K562 (cell line): ENCODE data around the gene MRFAP1. TPM values are rescaled to one million over a fixed set of nuclear protein-coding genes. Genes with fewer than 3 reads are reported as not detected.

Source experiments
- ATAC-seq: fragments of 200-7000 bp; cut with Tn5 transposase; 3 replicates; pipeline ENCODE4 v1.9.1; 2020; ENCODE audit warnings: moderate library complexity
- BruUV-seq: library from RNA; stranded (reverse); fragments of 400-500 nt; replicated peaks from 2 replicates; lab custom pipeline; 2021; lab: Mats Ljungman, UMichigan
- CTCF ChIA-PET: fragments of 300-600 bp; formaldehyde crosslinking; extraction: SDS; loops from one replicate; lab custom pipeline; 2021; ENCODE audit warnings: low intra/inter-chr PET ratio; lab: Yijun Ruan, JAX
- POLR2A ChIA-PET: fragments of 300-600, 350-650 bp; sonication (Branson Sonifier 250); formaldehyde crosslinking; extraction: SDS; loops from one replicate; lab custom pipeline; 2021; ENCODE audit warnings: antibody characterized with exemption, inconsistent platforms; lab: Yijun Ruan, JAX
- DNase-seq, 4 experiments: peaks; one replicate each; pipeline versions ENCODE4 v3.0.0 to v3.0.0-alpha.2; 2011 to 2018; ENCODE audit warnings: low spot score in 3 of 4, mixed read lengths in 3 of 4; ENCODE audit errors: extremely low read depth in 1 of 4
- FAIRE-seq: peaks from 2 replicates; lab custom pipeline; 2011; peaks lifted over from hg19 to GRCh38; lab: Jason Lieb, UNC
- H2AFZ ChIP-seq: 2 replicates; pipeline ENCODE4 v1.6.0; 2011; ENCODE audit warnings: low read depth, low read length, control low read depth, inconsistent platforms
- H3K27ac ChIP-seq: fragments of 200-600 bp; 3 replicates; pipeline ENCODE4 v1.8.0; 2011; ENCODE audit warnings: low read depth, mild to moderate bottlenecking, control low read depth, inconsistent platforms, low read length, moderate library complexity, mixed read lengths; ENCODE audit errors: extremely low read depth
- H3K27me3 ChIP-seq, 2 experiments: fragments of 300-600 bp in 1 of 2; 2 replicates in 1 of 2; 3 replicates in 1 of 2; pipeline versions ENCODE4 v1.6.0 to v1.8.0; 2011; ENCODE audit warnings: inconsistent platforms in 2 of 2, low read length in 2 of 2, mild to moderate bottlenecking in 1 of 2, mixed read lengths in 1 of 2, moderate library complexity in 1 of 2; ENCODE audit not compliant: control insufficient read depth in 2 of 2, insufficient read depth in 2 of 2
- H3K36me3 ChIP-seq: fragments of 300-600 bp; 3 replicates; pipeline ENCODE4 v1.8.0; 2011; ENCODE audit warnings: mild to moderate bottlenecking, low read length, inconsistent platforms; ENCODE audit not compliant: control insufficient read depth, insufficient read depth
- H3K4me1 ChIP-seq, 2 experiments: fragments of 200-600 bp in 1 of 2; replicated peaks in 1 of 2; 2 replicates in 1 of 2; 3 replicates in 1 of 2; pipeline versions ENCODE4 v1.5.1 to v1.8.0; 2011; ENCODE audit warnings: inconsistent platforms in 2 of 2, low read length in 2 of 2, mild to moderate bottlenecking in 1 of 2, mixed read lengths in 1 of 2, moderate library complexity in 1 of 2; ENCODE audit not compliant: control insufficient read depth in 2 of 2, insufficient read depth in 2 of 2
- H3K4me2 ChIP-seq: 2 replicates; pipeline ENCODE4 v1.6.1; 2011; ENCODE audit warnings: low read length, control low read depth, inconsistent platforms, mixed read lengths; ENCODE audit not compliant: insufficient read depth
- H3K4me3 ChIP-seq: fragments of 200-600 bp; sonication (generic), shearing (Covaris generic); 2 replicates; pipeline ENCODE4 v1.5.1; 2016; ENCODE audit warnings: control low read depth, inconsistent platforms
- H3K79me2 ChIP-seq: fragments of 200-600 bp; 3 replicates; pipeline ENCODE4 v1.8.0; 2011; ENCODE audit warnings: low read length, inconsistent platforms; ENCODE audit not compliant: control insufficient read depth, insufficient read depth
- H3K9ac ChIP-seq, 2 experiments: 2 replicates each; pipeline versions ENCODE4 v1.6.0 to v1.6.1; 2011; ENCODE audit warnings: low read depth in 2 of 2, low read length in 2 of 2, control low read depth in 1 of 2, inconsistent platforms in 1 of 2, mild to moderate bottlenecking in 1 of 2, mixed read lengths in 1 of 2; ENCODE audit not compliant: insufficient read depth in 1 of 2
- H3K9me1 ChIP-seq: one replicate; pipeline ENCODE4 v1.6.0; 2011; ENCODE audit warnings: inconsistent platforms, mild to moderate bottlenecking, low read length, moderate library complexity; ENCODE audit not compliant: control insufficient read depth, insufficient read depth
- H3K9me3 ChIP-seq: replicated peaks from 2 replicates; pipeline ENCODE4 v1.5.1; 2011; ENCODE audit warnings: low read depth, low read length, inconsistent platforms; ENCODE audit not compliant: control insufficient read depth, insufficient read depth
- H4K20me1 ChIP-seq: replicated peaks from 2 replicates; pipeline ENCODE4 v1.6.1; 2011; ENCODE audit warnings: low read length, inconsistent platforms, mixed read lengths; ENCODE audit not compliant: control insufficient read depth, insufficient read depth
- SMARCB1 ChIP-seq: IDR thresholded peaks from 2 replicates; pipeline ENCODE4 v1.6.1; 2011; ENCODE audit warnings: improper control_type of control experiment, low read depth; ENCODE audit not compliant: insufficient read length
- ZNF263 ChIP-seq: sonication (generic); formaldehyde crosslinking; IDR thresholded peaks from 2 replicates; pipeline ENCODE4 v1.8.0; 2022; ENCODE audit warnings: mild to moderate bottlenecking, missing genetic modification reagents, borderline replicate concordance
- WGBS: fragments of 100-300 bp; shearing (Covaris generic); methylation state at CpG from one replicate; pipeline ENCODE4 v1.1.6; 2016; ENCODE audit warnings: low coverage, mixed read lengths; ENCODE audit not compliant: insufficient coverage; ENCODE audit errors: missing lambda C conversion rate; 5-methylcytosine and 5-hydroxymethylcytosine counted together
- in situ Hi-C: fragments of 300-500 bp; cut with MboI; formaldehyde crosslinking; loops from 4 replicates; pipeline ENCODE4 v1.15.0; 2018; ENCODE audit warnings: inconsistent platforms, mixed read lengths
- intact Hi-C: fragments of 100-400 bp; cut with micrococcal nuclease; formaldehyde crosslinking; loops from 2 replicates; pipeline ENCODE4 v1.14.2; 2022
- polyA plus RNA-seq, 8 experiments: library from polyadenylated mRNA; depleted of rRNA in 4 of 8; stranded (reverse) in 5 of 8; unstranded in 3 of 8; fragments of >200 nt; fragmentation: Nextera tagmentation in 2 of 8; fragmentation: Illumina TruSeq in 1 of 8; extraction: Ambion mirVana in 2 of 8; extraction: Trizol in 1 of 8; gene quantifications; 2 replicates each; pipeline versions ENCODE4 v1.2.1 to v1.2.3, GENCODE V29; 2011 to 2014; ENCODE audit warnings: inconsistent platforms in 1 of 8, missing spikeins in 1 of 8
- total RNA-seq, 7 experiments: library from RNA; depleted of rRNA in 6 of 7; stranded (reverse); fragments of >200 nt in 6 of 7; fragmentation: Illumina TruSeq in 2 of 7; extraction: Trizol in 2 of 7; gene quantifications; 2 replicates each; pipeline versions ENCODE4 v1.2.1 to v1.2.3, GENCODE V29; 2011 to 2021; ENCODE audit warnings: low replicate concordance in 1 of 7
- TF ChIP-seq, protein P1 (sequence below), 2 experiments: fragments of 450-650 bp in 1 of 2; IDR thresholded peaks; 2 replicates each; pipeline ENCODE4 v1.6.1; 2011 to 2017; ENCODE audit warnings: low read depth in 2 of 2, antibody characterized with exemption in 1 of 2, borderline replicate concordance in 1 of 2, low read length in 1 of 2, mild to moderate bottlenecking in 1 of 2, mixed read lengths in 1 of 2; ENCODE audit not compliant: control insufficient read depth in 1 of 2
- TF ChIP-seq, protein P2 (sequence below), 2 experiments: fragments of 450-650 bp; formaldehyde crosslinking in 1 of 2; IDR thresholded peaks; 2 replicates each; pipeline versions ENCODE4 v1.4.0 to v1.6.1; 2014 to 2020; ENCODE audit warnings: mild to moderate bottlenecking in 2 of 2, borderline replicate concordance in 1 of 2, low read depth in 1 of 2
- TF ChIP-seq, protein P3 (sequence below): fragments of 450-650 bp; IDR thresholded peaks from 2 replicates; pipeline ENCODE4 v1.6.1; 2016

MRFAP1 gene
- total and polyA plus RNA-seq, 9 of the 15 experiments (the other 6 are each of a cell fraction or from before 2014, with no cell fraction given) = 46.0 to 270 (median 151) TPM

DNA sequence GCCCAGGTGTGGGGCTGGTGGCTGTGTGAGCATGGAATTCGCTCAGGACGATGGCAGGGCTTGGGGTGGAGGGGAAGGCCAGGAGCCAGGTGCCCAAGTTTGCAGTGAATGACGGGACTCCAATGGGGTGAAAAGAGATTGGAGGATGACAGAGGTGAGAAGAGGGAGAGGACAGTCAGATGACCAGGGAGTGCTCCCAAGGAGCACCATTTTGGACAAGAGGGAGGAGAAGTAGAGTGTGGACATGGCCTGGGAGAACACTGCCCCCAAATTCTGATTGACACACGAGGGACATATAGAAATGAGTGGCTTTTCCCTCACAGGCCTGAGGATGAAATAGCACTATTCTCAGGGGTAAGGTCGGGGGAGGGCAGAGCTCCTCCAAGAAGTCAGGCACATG lies 6.7 kb downstream of the MRFAP1 start:
- no peak overlapping the region for H3K9ac ChIP-seq
- FAIRE-seq (no peak), ATAC-seq (peak; percentile 14; the same call in 2 of the 3 replicates), DNase-seq (no peak)
- H3K79me2 ChIP-seq = peaks cover 16% of the 10 kb centered on the region
- peaks cover 10% of the 10 kb centered on the region for H4K20me1 ChIP-seq
- H3K4me3 ChIP-seq = no peak overlapping the region
- no peaks in the 10 kb centered on the region for H3K9me3 ChIP-seq
- peaks cover 4 to 9% of the 10 kb centered on the region in 2 experiments; a peak in 3 of 5 replicates for H3K4me1 ChIP-seq
- WGBS = 20% methylated on average over 5 of the region's 5 CpGs
- H2AFZ ChIP-seq = 0 out of 2 replicates have a peak overlapping the region, but pooled peaks have one; percentile 35
- H3K9me1 ChIP-seq = no peaks in the 10 kb centered on the region
- no peak overlapping the region for H3K4me2 ChIP-seq
- ChIA-PET CTCF (no interaction called here), POLR2A (interaction anchor here (1.0 to 1.2 kb wide), 2 partner anchors 15 to 26 kb away, joined by 3 to 6 read pairs; a partner anchor contains a TSS)
- TF ChIP-seq ZNF263 (CRISPR knock-in tag) = peak; percentile 90
- TF ChIP-seq, protein P1, sequence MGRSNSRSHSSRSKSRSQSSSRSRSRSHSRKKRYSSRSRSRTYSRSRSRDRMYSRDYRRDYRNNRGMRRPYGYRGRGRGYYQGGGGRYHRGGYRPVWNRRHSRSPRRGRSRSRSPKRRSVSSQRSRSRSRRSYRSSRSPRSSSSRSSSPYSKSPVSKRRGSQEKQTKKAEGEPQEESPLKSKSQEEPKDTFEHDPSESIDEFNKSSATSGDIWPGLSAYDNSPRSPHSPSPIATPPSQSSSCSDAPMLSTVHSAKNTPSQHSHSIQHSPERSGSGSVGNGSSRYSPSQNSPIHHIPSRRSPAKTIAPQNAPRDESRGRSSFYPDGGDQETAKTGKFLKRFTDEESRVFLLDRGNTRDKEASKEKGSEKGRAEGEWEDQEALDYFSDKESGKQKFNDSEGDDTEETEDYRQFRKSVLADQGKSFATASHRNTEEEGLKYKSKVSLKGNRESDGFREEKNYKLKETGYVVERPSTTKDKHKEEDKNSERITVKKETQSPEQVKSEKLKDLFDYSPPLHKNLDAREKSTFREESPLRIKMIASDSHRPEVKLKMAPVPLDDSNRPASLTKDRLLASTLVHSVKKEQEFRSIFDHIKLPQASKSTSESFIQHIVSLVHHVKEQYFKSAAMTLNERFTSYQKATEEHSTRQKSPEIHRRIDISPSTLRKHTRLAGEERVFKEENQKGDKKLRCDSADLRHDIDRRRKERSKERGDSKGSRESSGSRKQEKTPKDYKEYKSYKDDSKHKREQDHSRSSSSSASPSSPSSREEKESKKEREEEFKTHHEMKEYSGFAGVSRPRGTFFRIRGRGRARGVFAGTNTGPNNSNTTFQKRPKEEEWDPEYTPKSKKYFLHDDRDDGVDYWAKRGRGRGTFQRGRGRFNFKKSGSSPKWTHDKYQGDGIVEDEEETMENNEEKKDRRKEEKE (IDR thresholded peaks at IDR 0.05; ENCODE audit: borderline replicate concordance in 1 of 2, control insufficient read depth in 1 of 2, low read depth in 2 of 2, low read length in 1 of 2) = no peak
- TF ChIP-seq, protein P2, sequence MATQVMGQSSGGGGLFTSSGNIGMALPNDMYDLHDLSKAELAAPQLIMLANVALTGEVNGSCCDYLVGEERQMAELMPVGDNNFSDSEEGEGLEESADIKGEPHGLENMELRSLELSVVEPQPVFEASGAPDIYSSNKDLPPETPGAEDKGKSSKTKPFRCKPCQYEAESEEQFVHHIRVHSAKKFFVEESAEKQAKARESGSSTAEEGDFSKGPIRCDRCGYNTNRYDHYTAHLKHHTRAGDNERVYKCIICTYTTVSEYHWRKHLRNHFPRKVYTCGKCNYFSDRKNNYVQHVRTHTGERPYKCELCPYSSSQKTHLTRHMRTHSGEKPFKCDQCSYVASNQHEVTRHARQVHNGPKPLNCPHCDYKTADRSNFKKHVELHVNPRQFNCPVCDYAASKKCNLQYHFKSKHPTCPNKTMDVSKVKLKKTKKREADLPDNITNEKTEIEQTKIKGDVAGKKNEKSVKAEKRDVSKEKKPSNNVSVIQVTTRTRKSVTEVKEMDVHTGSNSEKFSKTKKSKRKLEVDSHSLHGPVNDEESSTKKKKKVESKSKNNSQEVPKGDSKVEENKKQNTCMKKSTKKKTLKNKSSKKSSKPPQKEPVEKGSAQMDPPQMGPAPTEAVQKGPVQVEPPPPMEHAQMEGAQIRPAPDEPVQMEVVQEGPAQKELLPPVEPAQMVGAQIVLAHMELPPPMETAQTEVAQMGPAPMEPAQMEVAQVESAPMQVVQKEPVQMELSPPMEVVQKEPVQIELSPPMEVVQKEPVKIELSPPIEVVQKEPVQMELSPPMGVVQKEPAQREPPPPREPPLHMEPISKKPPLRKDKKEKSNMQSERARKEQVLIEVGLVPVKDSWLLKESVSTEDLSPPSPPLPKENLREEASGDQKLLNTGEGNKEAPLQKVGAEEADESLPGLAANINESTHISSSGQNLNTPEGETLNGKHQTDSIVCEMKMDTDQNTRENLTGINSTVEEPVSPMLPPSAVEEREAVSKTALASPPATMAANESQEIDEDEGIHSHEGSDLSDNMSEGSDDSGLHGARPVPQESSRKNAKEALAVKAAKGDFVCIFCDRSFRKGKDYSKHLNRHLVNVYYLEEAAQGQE (IDR thresholded peaks at IDR 0.05; ENCODE audit: borderline replicate concordance) = no peak
- TF ChIP-seq, protein P2 (CRISPR knock-in tag; IDR thresholded peaks at IDR 0.05; ENCODE audit: low read depth) = no peak
- TF ChIP-seq, protein P3, sequence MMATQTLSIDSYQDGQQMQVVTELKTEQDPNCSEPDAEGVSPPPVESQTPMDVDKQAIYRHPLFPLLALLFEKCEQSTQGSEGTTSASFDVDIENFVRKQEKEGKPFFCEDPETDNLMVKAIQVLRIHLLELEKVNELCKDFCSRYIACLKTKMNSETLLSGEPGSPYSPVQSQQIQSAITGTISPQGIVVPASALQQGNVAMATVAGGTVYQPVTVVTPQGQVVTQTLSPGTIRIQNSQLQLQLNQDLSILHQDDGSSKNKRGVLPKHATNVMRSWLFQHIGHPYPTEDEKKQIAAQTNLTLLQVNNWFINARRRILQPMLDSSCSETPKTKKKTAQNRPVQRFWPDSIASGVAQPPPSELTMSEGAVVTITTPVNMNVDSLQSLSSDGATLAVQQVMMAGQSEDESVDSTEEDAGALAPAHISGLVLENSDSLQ = peak; percentile 78
- TF ChIP-seq SMARCB1 = no peak
- in situ Hi-C loops = no loop called here
- no peak overlapping the region for H3K27ac ChIP-seq
- intact Hi-C loops = no loop called here
- BruUV-seq = no TSS peak
- no peaks in the 10 kb centered on the region for H3K27me3 ChIP-seq
- H3K36me3 ChIP-seq = peaks cover 16% of the 10 kb centered on the region
